Hematopoietic multipotent progenitor cell treated with erythropoietin and hydrocortisone succinate and interleukin-3 and kit ligand, for 17 days (in vitro differentiated cells): ENCODE measurements around the gene TCF7.

Experiments
- DNase-seq: peaks from one replicate; pipeline ENCODE4 v3.0.0-alpha.2; 2015; ENCODE audit warnings: low spot score

Gene TCF7

GRCh38 chr5:134177369-134178095 is 63.1 kb downstream of the TCF7 start:
- DNase-seq, result no peak

GRCh38 chr5:134178096-134178419 is 63.6 kb downstream of the TCF7 start:
- no peak for DNase-seq

GRCh38 chr5:134183481-134183880 is 69.0 kb downstream of the TCF7 start:
- DNase-seq, result no peak

- peak; percentile 90 for DNase-seq
Measured at GRCh38 chr5:134184155-134185135, 70.0 kb downstream of the TCF7 start.

- no peak for DNase-seq
Measured at GRCh38 chr5:134188092-134188491, 73.6 kb downstream of the TCF7 start.

- no peak for DNase-seq
Measured at GRCh38 chr5:134189031-134189430, 74.5 kb downstream of the TCF7 start.

- no peak for DNase-seq
Measured at GRCh38 chr5:134195666-134196065, 81.2 kb downstream of the TCF7 start.
